Stimulated activated CD8-positive, alpha-beta memory T cell treated with anti-CD3 and anti-CD28 coated beads, Interleukin-4, amount 100 ng/mL, for 48 hours (primary cell): ENCODE results near the gene KCNN3.

Experiments used
- DNase-seq: peaks from one replicate; pipeline ENCODE4 v3.0.0-alpha.2; 2020

KCNN3 gene

DNA sequence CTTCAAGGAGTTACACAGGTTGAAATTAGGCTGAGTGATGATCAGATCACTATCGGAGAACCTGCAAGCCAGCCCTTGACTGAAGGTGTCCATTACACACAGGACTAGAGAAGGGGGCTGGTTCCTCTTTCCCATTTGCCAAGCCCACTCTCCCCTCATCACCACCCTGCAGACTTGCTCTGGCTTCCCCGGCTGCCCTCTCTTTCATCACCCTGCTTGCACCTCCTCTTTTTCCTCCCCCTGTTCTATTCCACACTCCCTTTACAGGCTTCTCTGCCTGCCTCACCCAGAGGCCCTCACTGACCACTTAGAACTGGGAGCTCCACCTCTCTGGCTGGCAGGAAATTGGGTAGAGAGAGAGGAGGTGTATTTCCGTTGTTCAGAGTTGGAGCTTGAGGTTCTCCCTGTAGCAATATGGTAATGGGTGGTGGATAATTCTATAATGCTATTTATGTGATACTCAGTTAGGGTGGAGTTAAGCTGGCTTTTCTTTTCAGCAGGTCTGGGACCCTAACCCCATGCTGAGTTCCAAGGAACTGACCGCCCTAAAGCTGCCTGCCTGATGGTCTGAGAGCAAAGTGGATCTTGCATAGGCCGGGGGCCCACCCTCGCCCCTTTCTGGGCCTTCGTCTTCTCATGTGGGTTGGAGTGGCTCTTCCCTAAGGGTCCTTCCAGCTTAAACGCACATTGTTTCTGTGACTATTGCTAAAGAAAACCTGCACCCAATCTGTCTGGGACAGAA lies 150.3 kb downstream of the KCNN3 start:
- no peak for DNase-seq

DNA sequence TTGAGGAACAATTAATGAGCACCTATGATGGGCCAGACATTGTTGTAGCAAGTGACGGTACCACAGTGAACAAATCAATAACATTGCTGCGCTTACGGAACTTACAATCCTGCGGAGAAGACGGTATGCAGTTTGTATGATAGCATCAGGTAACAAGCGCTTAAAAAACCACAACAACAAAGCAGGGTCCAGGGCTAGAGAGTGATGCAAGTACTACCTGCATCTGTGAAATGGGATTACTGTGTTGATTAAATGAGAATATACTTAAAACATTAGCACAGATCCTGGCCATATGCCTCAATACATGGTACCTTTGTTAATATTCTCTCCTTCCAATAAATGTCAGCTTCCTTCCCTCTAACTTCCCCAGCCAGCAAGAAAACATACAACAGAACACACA lies 151.5 kb downstream of the KCNN3 start:
- DNase-seq: no peak

DNA sequence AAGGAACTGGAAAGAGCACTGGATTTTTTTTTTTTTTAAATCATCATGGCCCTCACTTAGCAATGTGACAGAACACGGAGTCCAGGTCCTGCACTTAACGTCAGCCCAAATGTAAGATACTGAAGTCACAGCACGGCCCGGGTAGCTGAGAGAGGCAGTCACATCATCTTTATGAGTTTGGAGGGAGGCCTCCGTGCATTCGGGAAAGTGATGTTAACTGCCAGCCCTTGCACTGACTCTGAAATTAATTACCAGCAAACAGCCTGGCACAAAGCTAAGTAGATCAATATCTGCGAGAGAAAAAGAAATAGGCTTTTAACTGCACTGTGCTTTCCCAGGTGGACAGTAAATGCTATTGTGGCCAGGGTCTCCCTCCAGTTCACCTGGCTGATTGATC lies 152.6 kb downstream of the KCNN3 start:
- no peak for DNase-seq

DNA sequence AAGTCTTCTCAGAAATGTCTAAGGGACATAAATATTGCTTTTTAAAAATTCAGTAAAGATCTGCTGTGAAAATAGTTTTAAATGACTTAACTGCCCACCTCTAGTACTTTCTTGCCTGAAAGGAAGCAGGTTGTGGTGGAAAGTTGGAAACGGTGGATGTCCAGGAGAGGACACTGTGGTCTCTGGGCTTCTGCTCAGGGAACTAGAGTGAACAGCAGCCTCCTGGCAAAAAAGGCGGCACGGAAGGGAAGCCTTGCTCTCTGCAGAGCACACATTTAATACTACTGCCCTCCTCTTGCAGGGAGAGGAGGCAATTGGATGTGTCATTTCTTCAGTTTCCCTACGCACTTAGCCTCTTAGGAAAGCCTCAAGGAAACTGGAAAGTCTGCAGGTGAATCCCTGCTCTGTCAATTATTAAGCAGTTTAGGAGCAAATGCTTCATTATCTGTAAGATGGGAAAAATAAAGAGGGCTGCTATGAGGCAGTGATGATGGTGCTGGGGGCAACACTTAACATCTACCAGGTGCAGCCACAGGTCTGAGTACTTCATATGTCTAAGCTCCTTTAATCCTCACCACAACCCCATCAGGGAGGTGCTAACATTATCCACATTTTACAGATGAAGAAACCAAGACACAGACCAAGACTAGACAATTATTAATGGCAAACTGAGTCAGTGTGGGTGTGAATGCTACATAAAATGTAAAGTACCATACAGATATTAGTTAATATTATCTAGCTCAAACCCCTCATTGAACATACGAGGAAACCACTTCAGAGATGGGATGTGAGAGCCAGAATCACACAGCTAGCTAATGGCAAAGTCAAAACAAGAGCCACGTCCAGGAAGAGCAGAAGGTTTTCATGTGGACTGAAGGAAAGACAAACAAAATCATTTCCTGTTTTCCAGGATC lies 153.2 kb downstream of the KCNN3 start:
- no peak for DNase-seq

DNA sequence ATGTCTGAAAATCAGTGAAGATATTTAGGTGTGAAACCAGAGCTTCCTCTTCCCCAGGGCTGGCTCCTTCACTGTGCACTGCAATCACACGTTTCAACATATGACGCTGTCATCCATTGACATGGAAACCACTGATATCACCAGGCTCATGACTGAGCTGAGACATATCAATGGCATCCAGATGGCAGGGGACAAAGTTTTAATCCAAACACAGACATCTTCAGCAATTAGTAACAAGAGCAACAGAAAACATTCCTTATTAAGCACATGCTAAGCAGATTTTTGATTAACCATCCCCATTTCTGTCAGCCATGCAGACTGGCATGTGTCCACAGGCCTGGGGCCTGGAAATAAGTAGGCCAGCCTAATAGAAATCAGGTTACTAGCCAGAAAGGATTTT lies 154.1 kb downstream of the KCNN3 start:
- DNase-seq: no peak

DNA sequence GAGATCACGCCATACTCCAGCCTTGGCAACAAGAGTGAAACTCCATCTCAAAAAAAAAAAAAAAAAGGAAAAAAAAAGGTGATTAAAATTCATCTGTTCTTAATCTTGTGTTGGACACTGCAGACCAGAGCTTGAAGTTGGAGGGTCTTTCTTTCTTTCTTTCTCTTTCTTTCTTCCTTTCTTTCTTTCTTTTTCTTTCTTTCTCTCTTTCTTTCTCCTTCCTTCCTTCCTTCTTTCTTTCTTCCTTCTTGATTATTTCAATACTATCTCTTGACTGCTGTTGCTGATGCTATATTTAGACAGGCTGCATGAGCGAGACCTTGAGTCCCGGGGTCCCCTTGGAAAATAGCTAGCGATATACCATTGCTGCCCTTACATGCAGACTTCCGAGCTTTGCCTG lies 154.7 kb downstream of the KCNN3 start:
- DNase-seq: no peak

DNA sequence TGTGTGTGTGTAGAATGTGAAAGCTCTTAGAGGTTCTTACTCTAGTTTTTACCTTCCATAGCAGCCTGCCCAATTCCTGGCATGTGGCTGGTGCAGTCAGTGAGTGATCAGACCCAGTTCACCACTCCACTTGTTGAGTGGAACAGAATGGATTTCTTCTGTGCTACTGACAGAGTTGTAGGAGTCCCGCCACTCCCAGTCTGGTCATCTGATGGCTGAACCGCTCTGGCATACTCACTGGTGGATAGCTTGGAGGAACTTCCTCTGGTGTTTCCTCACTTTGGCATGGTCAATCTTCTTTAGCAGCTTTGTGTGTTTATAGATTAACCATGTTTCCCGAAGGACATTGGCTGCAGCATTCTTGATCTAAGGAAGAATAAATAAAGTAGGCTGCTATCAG lies 155.4 kb downstream of the KCNN3 start:
- DNase-seq: no peak

DNA sequence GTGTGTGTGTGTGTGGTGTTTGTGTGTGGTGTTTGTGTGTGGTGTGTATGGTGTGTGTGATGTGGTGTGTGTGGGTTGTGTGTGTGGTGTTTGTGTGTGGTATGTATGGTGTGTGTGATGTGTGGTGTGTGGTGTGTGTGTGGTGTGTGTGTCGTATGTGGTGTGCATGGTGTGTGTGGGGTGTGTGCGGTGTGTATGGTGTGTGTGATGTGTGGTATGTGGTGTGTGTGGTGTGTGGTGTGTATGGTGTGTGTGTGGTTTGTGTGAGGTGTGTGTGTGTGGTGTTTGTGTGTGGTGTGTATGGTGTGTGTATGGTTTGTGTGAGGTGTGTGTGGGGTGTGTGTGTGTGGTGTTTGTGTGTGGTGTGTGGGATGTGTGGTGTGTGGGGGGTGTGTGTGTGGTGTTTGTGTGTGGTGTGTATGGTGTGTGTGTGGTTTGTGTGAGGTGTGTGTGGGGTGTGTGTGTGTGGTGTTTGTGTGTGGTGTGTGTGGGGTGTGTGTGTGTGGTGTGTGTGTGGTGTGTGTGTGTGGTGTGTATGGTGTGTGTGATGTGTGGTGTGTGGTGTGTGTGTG lies 155.9 kb downstream of the KCNN3 start:
- no peak for DNase-seq

DNA sequence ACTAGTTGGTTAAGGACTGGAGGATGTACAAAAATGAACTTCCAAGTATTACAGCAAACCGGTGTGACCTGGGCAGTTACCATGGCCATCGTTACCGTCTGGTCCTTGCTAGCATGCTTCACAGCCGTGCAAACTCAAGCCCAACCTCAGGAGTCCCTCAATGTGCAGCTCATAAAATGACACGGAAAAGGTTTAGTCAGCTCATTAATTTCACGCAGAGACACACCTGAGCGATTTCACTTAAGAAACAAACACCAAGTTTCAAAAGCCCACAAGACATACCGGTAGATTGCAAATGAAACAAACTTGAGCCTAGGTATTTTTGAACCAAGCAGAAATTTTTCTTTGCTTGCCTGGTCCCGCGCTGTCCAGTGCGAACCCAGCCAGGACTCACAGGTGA lies 157.1 kb downstream of the KCNN3 start:
- no peak for DNase-seq

DNA sequence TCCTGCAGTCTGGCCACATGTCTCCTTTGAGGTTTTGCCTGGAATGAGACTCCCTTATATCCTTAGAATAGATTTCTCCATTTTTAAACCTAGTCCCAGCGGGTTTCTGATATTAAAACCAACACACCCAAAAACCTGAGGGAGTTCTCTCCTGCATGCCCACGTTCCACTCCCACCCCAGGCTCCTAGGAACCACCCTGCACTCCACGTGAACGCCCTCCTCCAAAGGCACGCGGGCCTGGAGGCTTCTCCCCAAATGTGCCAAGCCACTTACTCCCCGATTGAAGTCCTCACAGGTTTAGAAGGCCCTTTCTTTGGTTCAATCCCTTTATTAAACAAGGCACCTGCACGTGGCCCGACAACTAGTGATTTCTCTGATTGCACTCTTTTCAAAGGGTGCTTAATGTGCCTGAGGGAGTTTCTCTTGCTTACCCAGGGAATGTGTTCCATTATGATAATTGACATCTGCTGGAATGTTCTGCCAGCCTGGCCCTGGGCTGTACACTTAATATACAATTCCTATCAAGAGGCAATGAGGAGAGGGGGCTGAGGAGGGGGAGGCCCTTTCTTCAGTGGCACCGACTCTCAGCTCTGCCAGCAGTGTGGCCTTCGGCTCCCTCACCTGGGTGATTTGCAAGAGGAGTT lies 157.8 kb downstream of the KCNN3 start:
- no peak for DNase-seq

DNA sequence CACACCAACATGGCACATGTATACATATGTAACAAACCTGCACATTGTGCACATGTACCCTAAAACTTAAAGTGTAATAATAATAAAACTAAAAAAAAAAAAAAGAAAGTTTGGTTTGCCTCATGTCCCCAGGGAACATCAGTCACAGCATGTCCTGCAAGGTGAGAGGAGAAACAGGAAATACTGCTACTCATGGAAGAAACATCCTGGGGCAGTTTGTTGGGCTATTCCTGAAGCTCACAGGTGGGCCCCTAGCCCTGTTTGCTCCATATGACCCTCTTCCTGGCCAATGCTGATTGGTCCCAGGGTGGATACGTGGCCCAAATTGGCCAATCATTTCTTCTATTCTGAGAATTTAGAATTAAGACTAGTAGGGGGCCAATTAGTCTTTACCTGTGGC lies 158.7 kb downstream of the KCNN3 start:
- DNase-seq: no peak

DNA sequence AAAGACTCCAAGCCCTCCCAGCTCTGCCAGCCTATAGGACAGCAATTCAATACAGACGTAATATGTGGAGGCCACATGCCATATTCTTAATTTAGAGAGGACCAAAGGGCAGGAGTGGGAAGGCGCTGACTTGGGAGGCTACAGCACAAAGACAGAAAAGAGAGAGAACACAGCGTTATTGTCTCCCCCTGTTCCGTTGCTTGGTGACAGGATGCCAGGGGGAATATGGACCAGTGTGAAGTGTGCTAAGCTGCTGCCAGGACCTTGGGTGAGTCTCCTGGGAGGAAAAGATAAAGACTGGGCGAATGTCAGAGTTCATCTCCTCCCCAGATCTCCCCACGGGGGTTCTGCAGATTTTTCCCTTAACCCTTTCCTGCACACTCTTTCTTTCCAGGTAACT lies 160.0 kb downstream of the KCNN3 start:
- DNase-seq: no peak

DNA sequence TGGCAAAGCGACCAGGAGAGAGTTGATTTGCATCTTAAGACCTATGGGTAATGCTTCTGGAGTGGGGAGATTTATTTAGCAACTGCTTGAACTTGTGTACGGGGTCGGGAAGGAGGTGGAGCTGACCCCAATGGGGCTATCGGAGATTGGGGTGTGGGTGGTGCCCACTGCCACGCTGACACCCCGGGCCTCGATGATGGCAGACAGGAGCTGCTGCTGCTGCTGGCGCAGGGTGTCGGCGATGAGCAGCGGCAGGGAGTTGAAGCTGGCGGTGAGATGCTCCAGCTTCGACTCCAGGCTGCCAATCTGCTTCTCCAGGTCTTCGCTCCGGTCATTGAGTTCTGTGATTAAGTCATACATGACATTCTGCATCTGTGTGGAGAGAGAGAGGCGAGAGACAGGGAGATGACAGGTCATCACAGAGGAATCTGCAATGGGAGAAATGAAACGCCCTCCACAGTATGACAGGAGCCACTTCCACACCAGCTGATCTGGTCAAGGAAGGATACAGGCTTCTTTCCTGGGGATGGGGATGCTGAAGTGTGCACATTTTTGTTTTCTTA lies 162.1 kb downstream of the KCNN3 start:
- no peak for DNase-seq

DNA sequence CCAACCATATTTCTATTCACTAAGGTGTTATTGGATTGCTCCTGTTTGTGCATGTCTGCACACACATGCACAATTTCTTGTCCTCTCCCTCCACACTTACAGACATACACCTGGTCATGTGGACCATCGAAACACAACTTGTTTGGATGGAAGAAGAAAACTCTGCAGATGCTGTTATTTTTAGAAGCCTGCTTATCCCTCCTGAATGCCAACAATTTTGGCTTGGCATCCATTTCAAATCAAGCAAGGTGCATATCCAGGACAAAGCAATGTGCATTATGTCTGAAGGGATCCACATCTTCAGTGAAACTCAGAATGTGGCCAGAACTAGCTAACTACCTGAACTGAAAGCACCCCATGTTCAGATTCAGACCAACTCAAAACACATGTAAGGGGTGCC lies 163.2 kb downstream of the KCNN3 start:
- DNase-seq: no peak

DNA sequence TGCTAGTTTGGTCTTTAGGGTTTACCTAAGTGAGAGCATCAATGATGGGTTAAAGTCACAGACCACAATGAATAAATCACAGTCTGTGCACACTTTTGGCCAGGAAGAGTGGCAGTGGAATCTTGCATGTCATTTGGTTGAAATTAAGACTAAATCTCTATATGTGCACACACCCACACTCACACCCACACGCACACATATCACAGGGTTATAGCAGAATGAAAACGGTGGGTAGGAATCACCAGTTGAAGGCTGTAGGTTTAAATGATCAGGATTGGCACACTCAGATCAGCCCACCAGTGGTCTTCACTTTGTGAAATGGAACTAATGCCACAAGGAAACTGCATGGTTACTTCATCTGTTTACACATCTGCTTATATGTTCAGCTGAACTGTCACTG lies 164.5 kb downstream of the KCNN3 start:
- DNase-seq: no peak

DNA sequence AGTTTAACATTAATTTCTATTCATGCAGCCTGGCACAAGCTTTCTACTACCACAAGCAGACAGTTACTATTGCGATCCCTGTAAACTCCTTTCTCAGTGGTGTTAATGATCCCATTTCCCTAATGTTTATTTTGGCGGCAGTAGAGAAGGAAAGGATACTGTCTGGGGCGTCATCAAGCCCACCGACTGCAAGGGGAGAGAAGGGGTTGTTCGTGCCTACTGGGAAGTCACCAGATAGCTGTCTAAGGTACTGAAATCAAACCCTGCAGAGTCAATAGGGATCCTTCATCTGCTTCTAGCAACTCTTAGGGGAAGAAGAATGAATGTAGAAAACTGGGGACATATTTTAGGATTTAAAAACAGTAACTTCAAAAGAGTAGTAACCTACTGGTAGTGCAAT lies 166.9 kb downstream of the KCNN3 start:
- no peak for DNase-seq

DNA sequence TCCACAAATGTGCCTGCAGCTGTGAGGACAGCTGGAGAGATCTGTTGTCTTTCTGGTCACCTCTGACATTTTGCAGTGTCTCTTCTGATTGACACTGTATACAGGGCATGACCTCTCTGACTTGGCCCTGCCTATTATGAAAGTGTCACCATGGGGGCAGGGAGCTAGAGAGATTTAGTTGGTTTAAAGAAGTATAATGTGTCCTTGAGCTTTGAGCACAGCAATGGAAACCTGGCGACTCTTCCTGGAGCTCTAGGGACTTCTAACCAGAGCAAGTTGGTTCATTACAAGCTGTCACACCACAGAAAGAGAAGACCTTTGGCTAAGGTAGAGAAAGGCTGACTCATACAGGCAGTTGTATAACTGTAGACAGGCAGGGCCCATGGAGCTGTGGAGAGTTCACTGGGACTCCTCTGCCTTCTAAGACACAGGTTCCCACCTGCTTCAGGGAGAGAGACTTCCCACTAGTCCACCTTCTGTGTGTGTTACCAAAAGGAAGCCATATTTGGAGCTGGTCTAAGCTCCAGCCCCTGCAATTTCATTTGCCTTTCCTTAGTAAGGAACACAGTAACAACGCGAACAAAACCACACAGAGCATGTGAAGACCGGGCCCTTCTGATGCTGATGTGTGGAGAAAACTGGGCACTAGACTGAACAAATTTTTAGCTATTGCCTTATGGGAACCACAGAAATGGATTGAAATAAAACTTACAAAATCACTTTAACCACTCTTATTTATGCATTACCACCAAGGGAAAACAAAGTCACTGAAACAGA lies 171.6 kb downstream of the KCNN3 start:
- DNase-seq: no peak

DNA sequence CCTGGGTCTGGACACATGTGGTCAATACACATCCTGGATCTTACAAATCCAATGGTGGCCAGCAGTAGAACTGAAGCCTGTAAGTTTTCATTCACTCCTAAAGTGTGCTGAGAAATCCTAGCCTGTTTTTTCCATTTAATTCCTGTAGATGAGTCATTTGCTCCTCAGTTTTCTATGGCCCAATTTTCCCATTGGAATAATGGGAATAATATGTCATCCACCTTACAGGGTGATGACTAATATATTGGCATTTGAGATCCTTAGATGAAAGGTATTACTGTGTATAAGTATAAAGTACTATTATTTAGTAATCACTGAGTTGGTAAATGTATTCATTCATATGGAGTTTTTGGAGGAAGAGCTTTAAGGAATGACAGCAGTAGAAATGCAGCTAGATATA lies 172.4 kb downstream of the KCNN3 start:
- DNase-seq: no peak

DNA sequence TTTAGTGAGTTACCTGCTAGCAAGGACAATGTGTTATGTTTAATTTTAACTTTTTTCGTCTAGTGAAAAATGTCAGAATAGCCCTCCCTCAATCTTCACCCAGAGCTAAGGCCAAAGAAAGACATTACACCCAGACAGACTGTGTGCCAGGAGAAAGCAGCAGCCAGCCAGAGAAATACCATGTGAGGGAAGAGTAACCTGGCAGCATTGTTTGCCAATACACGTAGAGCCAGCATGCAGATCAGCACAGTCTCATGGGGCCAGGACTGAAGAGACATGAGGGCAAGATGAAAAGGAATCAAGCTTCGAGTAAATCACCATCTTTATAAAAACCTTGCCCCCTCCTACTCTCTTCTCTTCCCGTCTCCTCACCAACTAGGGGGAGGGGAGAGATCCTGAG lies 173.6 kb downstream of the KCNN3 start:
- no peak for DNase-seq

DNA sequence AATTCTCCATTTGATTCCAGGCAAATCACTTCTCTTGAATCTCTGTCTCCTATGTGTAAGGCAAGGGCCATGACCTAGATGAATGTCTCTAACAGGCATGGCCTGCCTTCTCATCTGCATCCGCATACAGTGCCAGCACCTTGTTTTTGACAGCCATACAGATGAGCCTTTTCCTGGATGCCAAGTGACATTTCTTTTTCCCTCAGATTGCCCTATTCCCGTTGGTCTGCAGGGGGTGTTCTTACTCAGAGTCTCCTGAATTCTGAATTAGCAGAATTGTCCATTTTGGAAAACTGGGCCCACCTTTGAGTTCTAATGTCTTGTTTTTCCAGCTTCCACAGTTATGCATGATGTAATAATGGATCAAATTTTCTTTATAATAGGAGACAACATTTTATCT lies 174.1 kb downstream of the KCNN3 start:
- no peak for DNase-seq

DNA sequence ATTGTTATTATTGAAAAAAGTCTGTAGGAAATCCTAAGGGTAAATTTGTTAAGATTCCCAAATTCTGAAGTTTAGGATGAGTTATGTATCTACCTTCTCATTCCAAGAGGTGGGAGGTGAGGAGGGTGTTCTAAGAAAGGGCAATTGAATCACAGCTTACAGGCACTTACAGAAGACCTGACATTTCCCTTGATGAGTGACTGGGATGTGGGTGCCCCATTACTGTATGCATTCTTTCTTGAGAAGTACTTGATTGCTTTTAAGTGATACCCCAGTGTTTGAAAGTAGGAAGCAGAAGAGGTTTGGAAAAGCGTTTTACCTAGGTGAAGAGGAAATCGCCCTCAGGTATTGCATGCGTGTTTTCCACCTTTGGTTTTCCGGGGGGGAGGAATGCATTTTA lies 175.1 kb downstream of the KCNN3 start:
- no peak for DNase-seq

DNA sequence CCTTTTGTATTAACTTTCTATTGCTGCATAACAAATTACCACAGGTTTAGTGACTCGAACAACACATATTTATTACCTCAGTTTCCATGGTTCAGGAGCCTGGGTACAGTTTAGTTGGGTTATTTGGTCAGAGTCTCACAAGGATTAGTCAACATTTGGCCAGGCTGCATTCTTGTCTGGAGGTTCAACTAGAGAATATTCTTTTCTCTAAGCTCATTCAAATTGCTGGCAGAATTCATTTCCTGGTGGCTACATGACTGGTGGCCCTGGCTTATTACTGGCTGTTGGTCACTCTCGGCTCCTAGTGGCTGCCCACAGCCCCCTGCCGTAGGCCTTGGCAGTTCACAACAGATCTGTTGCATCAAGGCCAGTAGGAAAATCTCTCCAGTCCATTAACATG lies 181.0 kb downstream of the KCNN3 start:
- DNase-seq: no peak
